ENCODE results near the gene RPS6KA4. TPM values are rescaled to one million over a fixed set of nuclear protein-coding genes. Genes with fewer than 3 reads are reported as not detected.

RPS6KA4 gene
- total and polyA plus RNA-seq, 4 experiments from 2014 or later: 6.7 to 38.7 (median 23.2) TPM

DNA sequence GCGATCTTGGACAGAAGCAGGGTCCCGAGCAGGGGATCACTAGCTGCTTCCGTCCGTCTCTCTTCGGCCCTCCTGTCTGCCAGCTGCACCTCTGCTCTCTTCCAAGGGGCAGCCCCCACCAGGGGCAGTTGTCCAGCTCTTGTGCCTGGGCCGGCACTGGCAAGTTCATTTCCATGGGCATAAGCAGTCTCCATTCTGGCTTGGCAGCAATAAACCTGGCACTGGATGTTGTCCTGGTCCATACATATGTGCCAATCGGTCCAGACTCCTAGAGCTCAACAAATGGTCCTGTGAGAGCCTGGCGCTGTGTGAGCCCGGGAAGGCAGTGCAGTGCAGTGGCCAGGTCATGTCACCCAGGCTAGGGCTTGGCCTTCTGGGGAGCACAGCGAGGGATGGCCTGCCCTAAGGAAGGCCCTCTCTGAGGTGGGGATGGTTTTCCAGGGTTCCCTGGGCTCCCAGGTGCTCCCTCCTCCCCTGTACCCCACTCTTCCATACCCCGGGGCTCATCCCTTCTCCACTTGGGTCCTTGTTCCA is 60.4 kb downstream of the RPS6KA4 start:
- Histone ChIP-seq H3K4me1 (ENCODE audit: insufficient read depth, low read length) (no peaks in the 10 kb centered on the region), H3K9me3 (ENCODE audit: control insufficient read depth in 1 of 2, low read length in 2 of 2) (no peaks in the 10 kb centered on the region), H3K27ac (ENCODE audit: low read depth, low read length) (no peak overlapping the region), H3K4me3 (ENCODE audit: low read length in 2 of 2) (no peak overlapping the region), H3K36me3 (ENCODE audit: insufficient read depth, low read length) (no peaks in the 10 kb centered on the region), H3K27me3 (ENCODE audit: insufficient read depth, low read length) (no peaks in the 10 kb centered on the region)
- Mint-ChIP-seq H3K4me1 (peaks cover 0 to 1% (median 0%) of the 10 kb centered on the region in 4 donors), H3K36me3 (no peaks in the 10 kb centered on the region), H3K27ac (no peak overlapping the region), H3K9me3 (peaks cover 0 to 20% (median 10%) of the 10 kb centered on the region in 8 donors), H3K4me3 (no peak overlapping the region), H3K27me3 (peaks cover 0 to 2% of the 10 kb centered on the region in 2 donors)
- DNase-seq: no peak
- ChIA-PET POLR2A (ENCODE audit: partially characterized antibody) (no interaction called here), CTCF (ENCODE audit: partially characterized antibody) (no interaction called here)
- intact Hi-C loops (cut with micrococcal nuclease): no loop called here

DNA sequence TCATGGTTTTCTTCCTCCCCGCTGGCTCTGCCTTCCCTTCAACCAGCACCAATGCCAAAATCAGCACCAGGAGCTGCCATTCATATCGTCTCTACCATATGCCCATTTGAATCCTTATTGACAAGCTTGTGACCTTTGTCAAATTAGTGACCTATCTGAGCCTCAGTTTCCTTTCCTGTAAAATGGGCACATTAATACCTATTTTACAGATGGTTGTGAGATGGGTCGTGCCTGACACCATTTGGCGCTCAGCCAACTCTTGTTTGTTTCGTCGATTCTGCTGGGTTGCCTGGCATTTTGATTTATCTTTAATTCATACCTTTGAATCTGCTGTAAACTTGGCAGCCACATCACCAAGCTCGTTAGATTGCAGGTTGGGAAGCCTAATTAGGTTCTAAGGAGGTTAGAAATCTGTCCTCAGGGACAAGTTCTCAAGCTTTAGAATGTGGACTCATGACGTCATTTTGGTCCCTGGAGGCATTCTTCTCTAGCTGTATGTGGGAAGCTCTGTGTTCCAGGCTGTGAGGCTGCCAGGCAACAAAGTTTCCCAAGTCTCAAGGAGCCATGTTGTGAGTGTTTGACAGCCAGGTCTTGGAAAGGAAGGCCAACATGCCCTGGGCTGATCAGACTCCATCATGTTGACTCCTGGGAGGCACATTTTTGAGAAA is 61.0 kb downstream of the RPS6KA4 start:
- Mint-ChIP-seq H3K9me3 (peaks cover 0 to 20% (median 10%) of the 10 kb centered on the region in 8 donors), H3K27ac (no peak overlapping the region), H3K27me3 (peaks cover 0 to 2% of the 10 kb centered on the region in 2 donors), H3K36me3 (no peaks in the 10 kb centered on the region), H3K4me3 (peak overlapping the region in 1 of 8 donors; percentile 2), H3K4me1 (peaks cover 0 to 1% (median 0%) of the 10 kb centered on the region in 4 donors)
- Histone ChIP-seq H3K4me1 (ENCODE audit: insufficient read depth, low read length) (no peaks in the 10 kb centered on the region), H3K27ac (ENCODE audit: low read depth, low read length) (no peak overlapping the region), H3K27me3 (ENCODE audit: insufficient read depth, low read length) (no peaks in the 10 kb centered on the region), H3K4me3 (ENCODE audit: low read length in 2 of 2) (no peak overlapping the region), H3K9me3 (ENCODE audit: control insufficient read depth in 1 of 2, low read length in 2 of 2) (no peaks in the 10 kb centered on the region), H3K36me3 (ENCODE audit: insufficient read depth, low read length) (no peaks in the 10 kb centered on the region)
- ChIA-PET CTCF (ENCODE audit: partially characterized antibody) (interaction anchor here (1.0 kb wide), 1 partner anchor 30 kb away, joined by 4 read pairs; no protein-coding TSS in a partner anchor), POLR2A (ENCODE audit: partially characterized antibody) (no interaction called here)
- no peak for DNase-seq
- intact Hi-C loops (cut with micrococcal nuclease): no loop called here

Small RNA genes within 50 kb of the gene (microRNA-seq; reads per million reads assigned to microRNA genes)
- gene MIR1237 (ENCODE audit: borderline microRNAs expressed, borderline number of aligned reads, borderline replicate concordance) (not detected), gene MIR7155 (ENCODE audit: borderline microRNAs expressed, borderline number of aligned reads, borderline replicate concordance) (not detected)

Other genes with a start within 250 kb of the RPS6KA4 start
- 1 to 10 TPM; 8.1 to 8.7 TPM for gene MACROD1, start 193.0 kb upstream of the RPS6KA4 start, total RNA-seq
- gene MACROD1, start 193.0 kb upstream of the RPS6KA4 start, polyA plus RNA-seq: 1 to 10 TPM; 5.0 to 6.5 TPM
- 100 to 1,000 TPM in 1 of 2 experiments, 10 to 100 TPM in 1; 97.4 to 106 TPM for gene STIP1, start 173.0 kb upstream of the RPS6KA4 start, total RNA-seq
- 10 to 100 TPM; 37.1 to 98.8 TPM for gene STIP1, start 173.0 kb upstream of the RPS6KA4 start, polyA plus RNA-seq
- 100 to 1,000 TPM; 149 to 152 TPM for gene FERMT3, start 152.4 kb upstream of the RPS6KA4 start, total RNA-seq
- gene FERMT3, start 152.4 kb upstream of the RPS6KA4 start, polyA plus RNA-seq: 100 to 1,000 TPM; 198 to 202 TPM
- gene TRPT1, start 133.0 kb upstream of the RPS6KA4 start, total RNA-seq: 10 to 100 TPM; 37.6 to 42.1 TPM
- 10 to 100 TPM; 31.1 to 35.3 TPM for gene TRPT1, start 133.0 kb upstream of the RPS6KA4 start, polyA plus RNA-seq
- 100 to 1,000 TPM in 1 of 2 experiments, 10 to 100 TPM in 1; 83.9 to 101 TPM for gene NUDT22, start 132.9 kb upstream of the RPS6KA4 start, total RNA-seq
- gene NUDT22, start 132.9 kb upstream of the RPS6KA4 start, polyA plus RNA-seq: 10 to 100 TPM; 38.1 to 69.6 TPM
- gene DNAJC4, start 128.6 kb upstream of the RPS6KA4 start, total RNA-seq: 10 to 100 TPM; 60.6 to 64.5 TPM
- 10 to 100 TPM; 15.6 to 23.6 TPM for gene DNAJC4, start 128.6 kb upstream of the RPS6KA4 start, polyA plus RNA-seq
- gene VEGFB, start 124.6 kb upstream of the RPS6KA4 start, total RNA-seq: 10 to 100 TPM; 96.8 to 97.3 TPM
- gene VEGFB, start 124.6 kb upstream of the RPS6KA4 start, polyA plus RNA-seq: 10 to 100 TPM in 1 of 2 donors, 1 to 10 TPM in 1; 2.3 to 22.2 TPM
- 10 to 100 TPM; 41.4 to 46.4 TPM for gene FKBP2, start 118.1 kb upstream of the RPS6KA4 start, total RNA-seq
- 100 to 1,000 TPM; 106 to 107 TPM for gene FKBP2, start 118.1 kb upstream of the RPS6KA4 start, polyA plus RNA-seq
- gene PPP1R14B, start 112.2 kb upstream of the RPS6KA4 start, total RNA-seq: 10 to 100 TPM; 32.2 to 38.4 TPM
- gene PPP1R14B, start 112.2 kb upstream of the RPS6KA4 start, polyA plus RNA-seq: 10 to 100 TPM; 52.1 to 83.5 TPM
- gene PLCB3, start 107.6 kb upstream of the RPS6KA4 start, total RNA-seq: 10 to 100 TPM; 10.8 to 11.9 TPM
- gene PLCB3, start 107.6 kb upstream of the RPS6KA4 start, polyA plus RNA-seq: under 1 TPM in 1 of 2 donors, not detected in 1; 0.71 TPM
- 10 to 100 TPM; 23.1 to 26.2 TPM for gene BAD, start 74.5 kb upstream of the RPS6KA4 start, total RNA-seq
- 10 to 100 TPM; 48.2 to 70.1 TPM for gene BAD, start 74.5 kb upstream of the RPS6KA4 start, polyA plus RNA-seq
- 10 to 100 TPM; 30.6 to 34.7 TPM for gene GPR137, start 73.3 kb upstream of the RPS6KA4 start, total RNA-seq
- 10 to 100 TPM in 1 of 2 donors, 1 to 10 TPM in 1; 6.8 to 11.2 TPM for gene GPR137, start 73.3 kb upstream of the RPS6KA4 start, polyA plus RNA-seq
- not detected for gene KCNK4, start 67.9 kb upstream of the RPS6KA4 start, total RNA-seq
- not detected for gene KCNK4, start 67.9 kb upstream of the RPS6KA4 start, polyA plus RNA-seq
- not detected for gene CATSPERZ, start 58.8 kb upstream of the RPS6KA4 start, total RNA-seq
- not detected for gene CATSPERZ, start 58.8 kb upstream of the RPS6KA4 start, polyA plus RNA-seq
- gene ESRRA, start 53.6 kb upstream of the RPS6KA4 start, total RNA-seq: 10 to 100 TPM; 29.5 to 31.9 TPM
- 10 to 100 TPM in 1 of 2 donors, 1 to 10 TPM in 1; 4.4 to 12.4 TPM for gene ESRRA, start 53.6 kb upstream of the RPS6KA4 start, polyA plus RNA-seq
- 100 to 1,000 TPM; 171 to 174 TPM for gene TRMT112, start 41.6 kb upstream of the RPS6KA4 start, total RNA-seq
- gene TRMT112, start 41.6 kb upstream of the RPS6KA4 start, polyA plus RNA-seq: 100 to 1,000 TPM; 413 to 516 TPM
- gene PRDX5, start 41.0 kb upstream of the RPS6KA4 start, total RNA-seq: 10 to 100 TPM; 57.6 to 58.7 TPM
- gene PRDX5, start 41.0 kb upstream of the RPS6KA4 start, polyA plus RNA-seq: 100 to 1,000 TPM; 164 to 251 TPM
- gene CCDC88B, start 19.0 kb upstream of the RPS6KA4 start, total RNA-seq: 10 to 100 TPM; 68.3 to 73.0 TPM
- 10 to 100 TPM in 1 of 2 donors, 1 to 10 TPM in 1; 6.8 to 39.5 TPM for gene CCDC88B, start 19.0 kb upstream of the RPS6KA4 start, polyA plus RNA-seq
- not detected for gene SLC22A11, start 196.8 kb downstream of the RPS6KA4 start, total RNA-seq
- gene SLC22A11, start 196.8 kb downstream of the RPS6KA4 start, polyA plus RNA-seq: not detected
- gene SLC22A12, start 232.1 kb downstream of the RPS6KA4 start, total RNA-seq: not detected
- gene SLC22A12, start 232.1 kb downstream of the RPS6KA4 start, polyA plus RNA-seq: not detected